Ascending aorta (tissue), 2 donors: ENCODE data around the gene C16orf78. TPM values are rescaled to one million over a fixed set of nuclear protein-coding genes. Genes with fewer than 3 reads are reported as not detected.

Experiments used
- DNase-seq, 2 donors: peaks; one replicate each; pipeline ENCODE4 v3.0.0-alpha.2; 2019; ENCODE audit warnings: low spot score in 2 of 2
- H3K27ac ChIP-seq, 2 donors: fragments of 200-600 bp; sonication (generic); one replicate each; pipeline ENCODE4 v1.5.1; 2016 to 2017; ENCODE audit warnings: mild to moderate bottlenecking in 1 of 2
- H3K27me3 ChIP-seq: fragments of 200-600 bp; sonication (generic); one replicate; pipeline ENCODE4 v1.5.1; 2017
- H3K36me3 ChIP-seq, 2 donors: fragments of 200-600 bp; sonication (generic); one replicate each; pipeline ENCODE4 v1.5.1; 2016
- H3K4me1 ChIP-seq, 2 donors: fragments of 200-600 bp; sonication (generic); one replicate each; pipeline ENCODE4 v1.5.1; 2016 to 2017; ENCODE audit warnings: mild to moderate bottlenecking in 1 of 2
- H3K4me3 ChIP-seq, 2 donors: fragments of 200-600 bp; sonication (generic); one replicate each; pipeline ENCODE4 v1.5.1; 2016 to 2017; ENCODE audit warnings: mild to moderate bottlenecking in 1 of 2
- H3K9me3 ChIP-seq, 2 donors: fragments of 200-600 bp; sonication (generic); one replicate each; pipeline ENCODE4 v1.5.1; 2016
- CTCF ChIP-seq, 3 experiments: fragments of 200-600 bp in 2 of 3; fragments of 450-650 bp in 1 of 3; sonication (generic) in 2 of 3; IDR thresholded peaks; one replicate each; pipeline ENCODE4 v1.5.1; 2016 to 2019; ENCODE audit warnings: antibody characterized with exemption in 3 of 3, mild to moderate bottlenecking in 1 of 3, moderate library complexity in 1 of 3
- intact Hi-C: fragments of 100-400 bp; cut with DNase I; formaldehyde crosslinking; loops from one replicate; pipeline ENCODE4 v1.15.1; 2023
- total RNA-seq: library from RNA; depleted of rRNA; stranded (reverse); fragments of >200 nt; gene quantifications from one replicate; pipeline ENCODE4 v1.1.0, GENCODE V29; 2016

Gene C16orf78
- total RNA-seq, 1 donor from 2014 or later, result not detected

DNA sequence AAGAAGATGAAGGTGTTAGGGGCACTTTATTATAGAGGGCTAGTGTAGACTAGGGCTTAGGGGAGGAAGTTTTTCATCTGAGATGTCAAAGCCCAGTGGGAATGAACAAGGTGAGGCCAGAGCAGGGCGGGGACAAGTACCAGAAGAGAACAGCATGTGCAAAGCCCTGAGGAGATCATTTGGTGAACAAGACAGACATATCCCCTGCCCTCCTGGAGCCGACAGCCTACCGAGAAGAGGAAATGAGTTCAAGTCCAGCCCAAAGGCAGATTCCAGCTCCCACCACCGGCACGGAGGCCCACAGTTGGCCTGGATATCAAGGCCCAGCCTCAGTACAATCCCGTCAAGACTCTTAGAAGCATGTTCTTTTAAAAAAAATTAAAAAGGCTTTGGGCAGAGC is 61.1 kb downstream of the C16orf78 start:
- no peaks in the 10 kb centered on the region for H3K9me3 ChIP-seq
- H3K4me1 ChIP-seq, result no peaks in the 10 kb centered on the region
- intact Hi-C loops, result no loop called here
- no peaks in the 10 kb centered on the region for H3K27me3 ChIP-seq
- H3K36me3 ChIP-seq, result no peaks in the 10 kb centered on the region
- no peak for DNase-seq
- no peak overlapping the region for H3K4me3 ChIP-seq
- TF ChIP-seq CTCF (IDR thresholded peaks at IDR 0.05), result no peak
- no peak overlapping the region for H3K27ac ChIP-seq

DNA sequence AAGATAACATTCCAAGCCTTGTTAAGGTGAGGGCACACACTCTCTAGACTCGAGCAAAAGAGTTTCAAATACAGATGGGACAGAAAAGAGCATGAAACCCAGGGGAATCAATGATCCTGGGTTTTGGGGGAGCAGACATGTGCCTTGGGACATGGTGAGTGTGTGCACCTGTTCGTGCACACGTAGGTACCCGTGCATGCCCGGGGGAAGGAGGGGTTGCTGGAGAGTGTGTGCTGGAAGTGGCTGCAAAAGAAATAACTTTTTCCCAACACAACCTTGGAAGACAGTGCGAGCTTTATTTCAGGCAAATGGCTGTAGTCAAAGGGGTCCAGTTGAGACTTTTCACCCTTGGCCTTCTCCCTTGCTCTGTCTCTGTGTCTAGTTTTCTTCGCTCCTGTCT is 62.6 kb downstream of the C16orf78 start:
- no peak for TF ChIP-seq CTCF (IDR thresholded peaks at IDR 0.05)
- Histone ChIP-seq H3K27me3 (no peaks in the 10 kb centered on the region), H3K4me1 (peaks cover 0 to 1% of the 10 kb centered on the region in 2 donors), H3K36me3 (no peaks in the 10 kb centered on the region), H3K27ac (no peak overlapping the region), H3K9me3 (no peaks in the 10 kb centered on the region), H3K4me3 (no peak overlapping the region)
- intact Hi-C loops, result no loop called here
- DNase-seq, result no peak

GRCh38 chr16:49437344-49437743 is 63.7 kb downstream of the C16orf78 start:
- no peak for DNase-seq
- TF ChIP-seq CTCF (IDR thresholded peaks at IDR 0.05), result no peak

GRCh38 chr16:49439050-49439449 is 65.4 kb downstream of the C16orf78 start:
- Histone ChIP-seq H3K4me1 (peaks cover 0 to 5% of the 10 kb centered on the region in 2 donors), H3K27me3 (no peaks in the 10 kb centered on the region), H3K27ac (no peak overlapping the region), H3K36me3 (no peaks in the 10 kb centered on the region), H3K9me3 (no peaks in the 10 kb centered on the region), H3K4me3 (no peak overlapping the region)
- no peak for TF ChIP-seq CTCF (IDR thresholded peaks at IDR 0.05)
- intact Hi-C loops, result no loop called here
- no peak for DNase-seq

More at GRCh38 chr16:49437344-49437743, 63.7 kb downstream of the C16orf78 start:
- Histone ChIP-seq H3K27me3 (no peaks in the 10 kb centered on the region), H3K27ac (no peak overlapping the region), H3K9me3 (no peaks in the 10 kb centered on the region), H3K36me3 (no peaks in the 10 kb centered on the region), H3K4me3 (no peak overlapping the region), H3K4me1 (peaks cover 0 to 5% of the 10 kb centered on the region in 2 donors)
- intact Hi-C loops, result no loop called here

DNA sequence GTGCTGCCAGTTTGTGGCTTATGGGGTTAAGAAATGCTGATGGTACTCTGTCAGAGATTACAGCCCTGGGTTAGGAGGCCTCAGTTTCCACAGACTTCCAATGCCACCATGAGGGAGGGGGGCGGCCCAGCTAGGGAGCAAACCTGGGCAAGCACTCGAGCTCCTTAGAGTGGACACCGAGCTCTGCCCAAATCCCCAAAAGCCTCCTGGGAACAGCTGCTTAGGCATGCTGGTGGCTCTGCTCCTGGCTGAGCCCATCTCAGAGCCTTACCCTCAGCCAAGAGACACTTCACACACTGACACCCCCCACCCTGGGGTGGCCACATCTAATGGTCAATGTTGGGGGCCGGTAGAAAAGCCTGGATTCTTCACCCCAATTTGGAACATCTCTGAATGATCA is 66.1 kb downstream of the C16orf78 start:
- intact Hi-C loops, result no loop called here
- Histone ChIP-seq H3K9me3 (no peaks in the 10 kb centered on the region), H3K4me3 (no peak overlapping the region), H3K36me3 (no peaks in the 10 kb centered on the region), H3K4me1 (peaks cover 0 to 5% of the 10 kb centered on the region in 2 donors), H3K27me3 (no peaks in the 10 kb centered on the region), H3K27ac (no peak overlapping the region)
- no peak for DNase-seq
- TF ChIP-seq CTCF (IDR thresholded peaks at IDR 0.05), result no peak
